GM13977 (cell line): ENCODE results near the gene ANKRD33.

ENCODE experiments used
- DNase-seq: peaks from one replicate; pipeline ENCODE4 v3.0.0; 2012; ENCODE audit warnings: low spot score
- CTCF ChIP-seq: IDR thresholded peaks from 2 replicates; pipeline ENCODE4 v1.5.1; 2012; ENCODE audit warnings: mild to moderate bottlenecking, control low read depth; ENCODE audit not compliant: insufficient read depth; ENCODE audit errors: extremely low read depth, missing control alignments
- in situ Hi-C: fragments of 300-500 bp; cut with MboI; formaldehyde crosslinking; loops from one replicate; pipeline ENCODE4 v1.12.0; 2022; ENCODE audit warnings: low sequenced_read_pairs, low pct_unique_long_range_greater_than_20kb, mixed read lengths, inconsistent platforms; ENCODE audit not compliant: unreplicated experiment

Gene ANKRD33

GRCh38 chr12:51869931-51870330 is 18.0 kb upstream of the ANKRD33 start:
- DNase-seq: no peak
- no peak for TF ChIP-seq CTCF
- in situ Hi-C loops: no loop called here

GRCh38 chr12:51870504-51870903 is 17.4 kb upstream of the ANKRD33 start:
- TF ChIP-seq CTCF: no peak
- DNase-seq: no peak
- in situ Hi-C loops: no loop called here

- in situ Hi-C loops: no loop called here
- TF ChIP-seq CTCF: no peak
- DNase-seq: no peak
Observed at GRCh38 chr12:51871126-51871525, 16.8 kb upstream of the ANKRD33 start.

- DNase-seq: no peak
- TF ChIP-seq CTCF: no peak
- in situ Hi-C loops: no loop called here
Observed at GRCh38 chr12:51871918-51872688, 15.8 kb upstream of the ANKRD33 start.

- in situ Hi-C loops: no loop called here
- TF ChIP-seq CTCF: no peak
- no peak for DNase-seq
Observed at GRCh38 chr12:51872689-51872981, 15.3 kb upstream of the ANKRD33 start.

- in situ Hi-C loops: no loop called here
- TF ChIP-seq CTCF: no peak
- no peak for DNase-seq
Observed at GRCh38 chr12:51873251-51873994, 14.5 kb upstream of the ANKRD33 start.
